NCI-H345 (cell line): ENCODE measurements around the gene JTB.
A peak's percentile ranks its signal among the peaks of the same experiment; 100 is the strongest.

Source experiments
- DNase-seq: peaks from one replicate; lab custom pipeline; 2025; lab: John Stamatoyannopoulos, UW

Gene JTB

DNA sequence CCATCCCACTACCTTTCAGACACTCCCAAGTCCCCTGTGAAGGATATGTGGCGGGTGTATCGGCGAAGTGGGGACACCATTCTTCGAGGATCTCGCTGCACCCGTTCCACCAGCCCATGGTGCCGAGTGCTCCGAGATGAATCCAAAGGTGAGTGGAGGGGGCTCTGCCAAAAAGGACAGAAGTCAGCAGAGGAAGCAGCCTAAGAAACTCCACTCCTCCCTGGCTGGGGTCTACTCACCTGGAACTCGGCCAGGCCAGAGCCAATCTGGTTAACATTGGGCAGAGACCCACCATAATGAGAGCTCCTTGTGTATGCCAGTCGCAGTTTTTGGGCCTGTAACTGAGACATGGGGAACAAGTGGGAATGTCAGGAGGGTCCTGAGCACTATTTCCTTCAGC is 22.6 kb downstream of the JTB start:
- no peak for DNase-seq

DNA sequence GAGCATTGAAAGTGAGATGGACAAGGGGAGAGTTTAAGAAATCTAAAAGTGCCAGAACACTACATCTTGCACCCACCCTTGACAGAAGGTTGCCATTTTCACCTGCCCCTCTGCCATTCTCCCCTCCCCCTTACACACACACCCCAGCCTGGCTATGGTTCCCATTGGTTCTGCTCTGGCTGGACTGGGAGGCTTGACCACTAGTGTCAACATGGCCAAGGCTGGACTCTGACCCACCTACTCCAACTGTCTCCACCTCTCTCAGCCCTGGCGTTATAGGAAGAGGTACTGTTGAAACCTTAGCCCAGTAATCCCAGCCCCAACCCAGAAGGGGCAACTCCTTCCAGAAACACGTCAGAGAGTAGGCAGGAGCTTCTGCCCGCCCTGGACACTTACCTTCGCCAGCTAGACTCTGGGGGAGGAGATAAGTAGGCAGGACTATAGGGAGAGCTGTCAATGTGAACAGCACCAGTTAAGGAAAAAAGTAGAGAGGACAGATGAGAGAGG is 23.6 kb downstream of the JTB start:
- DNase-seq = no peak

DNA sequence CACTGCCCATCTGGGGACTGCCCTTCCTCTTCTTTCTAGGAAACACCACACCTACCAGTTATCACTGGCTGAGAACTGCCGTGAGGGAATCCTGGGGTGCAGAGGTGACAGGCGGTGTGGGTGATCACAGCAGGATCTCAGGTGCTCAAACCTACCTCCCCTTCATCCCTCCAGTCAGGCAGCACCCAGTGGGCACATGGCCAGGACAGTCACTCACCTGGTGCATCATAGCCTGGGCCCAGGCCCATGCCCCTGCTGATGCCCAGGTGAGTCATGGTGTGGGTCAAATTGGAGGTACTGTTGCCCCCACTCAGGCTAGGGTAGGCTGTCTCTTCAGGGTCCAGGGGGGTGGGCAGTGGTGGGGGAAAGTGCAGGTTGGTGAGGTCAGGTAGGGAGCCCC is 25.7 kb downstream of the JTB start:
- no peak for DNase-seq

DNA sequence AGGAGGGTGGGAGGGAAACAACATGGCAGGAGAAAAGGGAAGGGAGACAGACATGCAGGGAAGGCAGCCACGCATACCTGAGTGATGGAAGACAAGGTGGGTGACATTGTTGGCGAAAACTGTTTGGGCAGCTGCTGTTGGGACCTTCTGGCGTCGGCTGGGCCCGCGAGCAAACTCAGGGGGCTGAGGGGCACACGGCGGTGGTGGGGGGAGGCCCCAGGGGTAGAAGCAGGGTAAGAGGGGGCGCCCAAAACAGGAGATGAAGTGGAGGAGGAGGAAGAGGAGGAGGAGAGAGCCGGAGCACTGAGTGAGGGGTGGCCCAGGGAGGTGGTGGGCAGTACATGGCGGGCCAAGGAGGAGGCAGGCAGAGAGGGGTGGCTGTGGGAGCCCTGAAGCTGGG is 26.3 kb downstream of the JTB start:
- DNase-seq = no peak

DNA sequence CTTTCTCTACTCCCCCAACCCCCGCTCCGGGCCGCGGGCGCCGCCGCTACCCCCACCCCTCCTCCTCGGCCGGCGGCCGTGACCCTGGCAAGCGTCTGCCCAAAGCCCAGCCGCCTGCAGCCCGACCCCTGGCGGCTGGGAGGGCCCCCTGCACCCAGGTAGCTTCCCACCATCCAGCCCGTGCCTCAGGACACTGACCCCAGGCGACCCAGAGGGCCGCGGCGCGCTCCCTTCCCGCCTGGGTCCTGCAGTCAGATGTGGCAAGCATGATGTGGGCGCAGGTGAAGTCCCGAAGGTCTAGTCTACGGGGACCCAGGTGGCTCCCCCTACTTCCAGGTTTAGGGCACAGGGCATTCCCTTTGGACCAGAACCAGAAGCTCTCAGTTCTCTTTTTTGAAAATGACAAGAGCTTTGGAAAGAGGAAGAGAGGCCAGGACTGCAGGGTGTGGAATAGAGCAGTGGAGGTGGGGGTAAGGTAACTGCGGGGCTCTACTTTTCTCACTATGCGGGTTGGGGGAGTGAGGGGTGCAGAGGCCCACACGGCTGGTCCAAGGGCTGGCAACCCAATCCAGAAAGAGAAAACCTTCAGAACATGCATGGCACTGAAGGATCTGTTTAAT is 30.7 kb downstream of the JTB start, which contains the start of gene DENND4B:
TSS of gene DENND4B (minus strand) at position 97 of the 620 bp plus-strand sequence. CDS start 2,344 bp downstream, outside the sequence.
- DNase-seq = peak; percentile 90

DNA sequence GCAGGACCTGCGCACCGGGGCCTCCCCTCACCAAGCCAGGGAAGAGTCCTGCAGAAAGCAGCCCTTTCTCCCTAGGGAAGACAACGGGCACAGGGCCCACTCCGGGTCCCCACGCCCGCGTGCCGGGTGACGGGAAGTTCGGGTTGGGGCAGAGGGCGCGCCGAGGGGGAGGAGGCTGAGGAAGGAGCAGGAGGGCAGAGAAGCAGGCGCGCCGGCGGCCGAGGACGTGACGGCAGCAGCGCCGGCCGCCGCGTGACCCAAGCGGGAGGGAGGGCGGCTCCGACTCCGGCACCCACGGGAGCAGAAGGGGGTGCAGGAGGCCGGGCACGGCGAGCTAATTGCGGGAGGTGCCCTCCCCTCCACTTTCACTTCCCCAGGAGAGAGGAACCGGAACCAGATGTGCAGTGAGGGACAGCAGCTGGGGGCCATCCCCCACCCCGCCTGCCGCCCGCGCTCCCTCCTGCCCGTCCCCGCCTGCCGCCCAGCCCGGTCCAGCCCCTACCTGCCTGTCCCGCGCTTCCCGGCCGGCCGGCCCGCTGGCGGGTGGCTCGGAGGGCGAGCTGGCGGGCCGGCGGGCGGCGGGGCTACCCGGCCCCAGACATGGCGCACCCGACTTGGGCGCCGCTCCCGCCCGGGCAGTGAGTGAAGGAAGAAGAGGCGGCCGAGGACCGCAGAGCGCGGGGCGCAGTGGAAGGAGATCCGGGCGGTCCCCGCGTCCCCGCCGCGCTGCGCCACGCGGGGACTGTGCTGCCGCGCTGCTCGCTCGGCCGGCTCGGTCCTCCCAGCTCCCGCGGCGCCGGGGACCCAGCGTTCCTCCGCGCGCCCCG is 31.5 kb downstream of the JTB start:
- peak; percentile 64 for DNase-seq

DNA sequence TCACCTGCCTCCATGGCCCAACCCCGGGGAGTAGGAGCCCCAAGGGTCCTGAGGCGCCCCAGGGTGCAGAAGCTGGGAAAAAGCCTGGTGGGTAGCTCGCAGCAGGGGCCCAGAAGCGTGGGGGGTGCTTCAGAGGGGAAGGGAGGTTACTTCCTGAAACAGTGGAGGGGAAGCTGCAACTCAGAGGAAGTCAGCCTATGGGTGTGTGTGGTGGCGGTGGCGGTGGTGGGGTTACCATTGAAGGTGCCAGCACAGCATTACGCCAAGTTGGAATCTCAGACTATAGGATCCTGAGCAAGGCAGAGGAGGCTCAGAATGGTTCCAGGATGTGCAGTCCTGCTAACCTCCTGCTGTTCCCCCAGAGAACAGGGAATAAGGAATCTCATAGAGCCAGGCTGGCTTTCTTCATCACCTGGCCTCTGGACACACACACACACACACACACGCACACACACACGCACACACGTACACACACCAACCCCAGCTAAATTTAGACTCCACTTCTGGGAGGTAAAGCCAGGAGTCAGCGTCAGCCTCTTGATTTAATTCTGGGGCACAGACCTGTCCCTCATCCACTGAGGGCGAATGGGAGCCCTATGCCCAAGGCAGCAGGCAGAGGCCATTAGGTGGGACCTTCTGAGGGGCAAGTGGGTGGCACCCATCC is 32.2 kb downstream of the JTB start:
- DNase-seq = peak; percentile 59

DNA sequence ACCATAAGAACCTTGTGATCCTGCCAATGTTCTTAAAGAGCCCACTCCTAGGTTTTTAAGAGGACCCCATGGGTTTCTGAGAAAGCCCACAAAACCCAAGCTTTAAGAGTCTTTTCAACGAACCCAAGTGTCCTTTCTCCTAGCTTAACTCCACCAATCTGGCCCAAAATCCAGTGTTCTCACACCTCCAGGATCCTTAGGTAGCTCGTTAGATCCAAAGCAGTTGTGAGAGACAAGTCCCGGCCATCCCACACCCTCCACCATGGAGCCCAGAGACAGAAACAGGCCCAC is 32.7 kb downstream of the JTB start:
- no peak for DNase-seq

DNA sequence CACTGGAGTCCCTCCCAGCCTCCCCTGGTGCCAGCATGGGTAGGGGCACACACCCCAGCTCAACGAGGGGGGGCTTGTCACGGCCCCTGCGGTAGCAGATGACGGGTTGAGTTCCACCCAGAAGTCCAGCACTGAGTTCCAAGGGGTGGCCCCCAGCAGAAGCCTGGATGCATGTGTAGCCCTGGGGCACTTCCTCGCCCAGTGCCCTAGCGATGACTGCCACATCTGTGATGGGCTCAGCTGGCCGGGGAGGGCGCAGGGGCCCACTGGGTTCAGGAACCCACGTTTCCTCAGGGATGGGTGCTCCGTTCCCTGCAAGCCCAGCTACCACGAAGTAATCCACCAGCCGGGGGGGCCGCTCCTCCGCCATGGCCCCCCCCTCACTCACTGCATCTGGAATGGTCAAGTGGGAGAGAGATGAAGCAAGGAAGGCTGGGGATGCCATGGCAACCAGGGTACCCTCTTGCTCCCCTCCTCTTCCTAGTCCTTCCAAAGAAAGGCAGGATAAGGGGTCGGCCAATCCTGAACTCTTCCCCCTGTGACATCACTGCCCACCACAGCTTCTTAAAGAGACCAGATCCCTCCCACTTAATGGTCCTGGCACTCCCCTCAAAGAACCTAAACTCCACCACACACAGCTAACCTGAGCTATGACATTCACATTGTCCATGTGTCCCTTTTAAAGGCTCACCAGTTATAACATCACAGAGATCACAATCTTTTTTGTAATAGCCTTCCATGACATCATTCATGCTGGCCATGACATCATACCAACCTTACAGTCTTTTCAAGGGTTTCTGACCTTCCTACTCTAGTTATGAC is 33.3 kb downstream of the JTB start:
- DNase-seq = no peak

DNA sequence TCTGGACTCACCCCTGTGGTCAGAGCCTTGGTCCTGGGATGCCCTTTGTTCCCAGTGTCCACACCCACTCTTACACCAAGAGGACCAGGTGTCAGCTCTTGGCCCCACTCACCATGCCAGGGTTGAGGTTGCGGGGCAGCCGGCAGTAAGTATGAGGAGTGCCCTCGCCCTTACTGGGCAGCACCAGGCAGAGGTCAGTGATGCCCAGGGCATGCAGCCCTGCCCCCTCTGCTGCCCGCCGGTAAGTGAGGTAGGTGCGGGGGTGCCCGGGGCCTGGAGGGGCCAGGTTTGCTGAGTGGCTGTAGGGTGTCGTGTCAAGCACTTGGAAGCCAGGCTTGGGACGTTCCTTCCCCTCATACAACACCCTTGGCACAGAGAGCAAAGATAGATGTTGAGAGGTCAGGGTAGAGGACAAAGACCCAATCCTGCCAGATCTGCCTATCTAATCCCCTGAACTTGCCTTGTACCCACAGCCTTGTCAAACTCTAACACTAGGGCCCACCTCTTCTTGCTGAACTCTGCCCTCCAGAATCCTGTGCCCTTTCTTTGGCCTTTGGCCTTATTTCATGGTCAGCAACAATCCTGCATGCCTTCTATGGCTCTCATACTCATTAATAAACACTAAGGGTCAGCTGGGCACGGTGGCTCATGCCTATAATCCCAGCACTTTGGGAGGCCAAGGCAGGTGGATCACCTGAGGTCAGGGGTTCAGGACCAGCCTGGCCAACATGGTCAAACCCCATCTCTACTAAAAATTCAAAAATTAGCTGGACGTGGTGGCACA is 34.5 kb downstream of the JTB start:
- DNase-seq = no peak

DNA sequence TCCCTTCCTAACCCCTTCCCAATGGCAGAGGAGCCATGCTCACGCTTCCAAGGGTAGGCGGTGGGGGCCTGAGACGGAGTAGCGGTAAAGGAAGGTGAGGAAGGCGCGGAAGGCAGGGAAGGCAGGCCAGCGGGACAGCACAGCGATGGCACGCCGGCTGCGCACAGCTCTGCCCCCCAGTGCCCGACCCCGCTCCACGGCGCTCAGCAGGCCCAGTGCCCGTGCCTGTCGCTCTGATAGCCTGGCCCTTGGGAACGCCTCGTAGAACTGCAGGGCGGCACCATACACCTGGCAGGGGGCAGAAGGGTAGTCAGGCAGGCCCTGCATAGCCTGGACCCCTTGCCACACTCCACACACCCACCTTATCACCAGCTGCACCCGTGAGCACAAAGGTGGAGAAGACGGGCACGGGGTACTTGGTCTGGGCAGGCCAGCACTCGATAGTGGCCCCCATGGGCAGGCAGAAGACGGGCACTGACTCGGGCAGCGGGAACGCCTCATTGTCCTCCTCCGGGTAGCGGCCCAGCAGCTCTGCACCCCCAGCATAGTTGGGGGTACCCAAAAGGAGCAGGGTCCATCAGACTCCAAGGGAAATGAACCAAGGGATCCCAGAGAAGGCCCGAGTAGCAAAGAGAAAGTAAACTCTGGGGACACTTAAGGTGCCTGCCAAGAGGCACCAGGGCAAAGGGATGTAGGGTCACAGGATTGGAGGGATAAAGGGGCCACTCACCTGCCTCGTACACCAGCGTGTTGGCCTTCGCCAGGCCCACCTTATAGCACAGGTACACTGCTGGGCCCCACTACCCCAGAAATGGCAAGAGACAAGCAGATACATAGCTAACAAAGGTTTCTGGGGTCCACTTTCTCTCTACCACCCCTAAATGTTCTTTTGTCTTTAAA is 35.4 kb downstream of the JTB start:
- no peak for DNase-seq

DNA sequence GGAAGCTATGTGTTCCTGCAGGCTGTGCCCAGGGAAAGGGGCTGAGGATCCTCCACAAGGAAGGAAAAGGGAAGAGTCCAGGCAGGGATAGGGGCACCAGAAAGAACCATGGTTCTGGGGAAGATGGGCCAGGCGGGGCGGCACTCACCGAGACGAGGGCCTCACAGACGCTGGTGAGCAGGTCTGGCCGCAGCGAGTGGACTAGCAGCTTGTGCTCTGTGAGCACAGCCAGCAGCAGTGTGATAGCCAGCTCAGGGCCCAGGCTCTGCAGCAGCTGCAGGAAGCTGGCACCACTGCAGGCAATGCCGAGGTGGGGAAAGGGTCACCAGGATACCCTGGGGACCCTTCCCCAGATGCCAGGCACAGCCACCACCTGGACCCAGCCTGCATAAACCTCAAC is 36.7 kb downstream of the JTB start:
- no peak for DNase-seq

DNA sequence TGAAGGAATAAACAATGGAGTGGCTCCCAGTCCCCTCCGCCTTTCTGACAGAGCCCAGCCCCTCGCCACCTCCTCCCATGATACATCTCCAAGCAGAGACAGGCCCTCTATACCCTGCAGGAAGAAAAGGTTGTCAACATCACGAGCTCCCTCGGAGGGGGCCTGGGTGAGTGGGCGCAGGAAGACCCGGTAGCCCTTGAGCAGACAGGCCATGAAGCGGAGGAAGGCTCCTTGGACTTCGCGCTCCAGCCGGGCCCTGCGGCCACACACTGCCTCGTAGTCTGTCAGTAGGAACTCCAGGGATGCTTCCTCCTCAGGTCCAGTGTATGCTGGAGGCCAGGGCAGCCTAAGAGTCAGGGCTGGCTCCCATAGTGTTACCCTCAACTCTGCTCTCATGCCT is 38.0 kb downstream of the JTB start:
- no peak for DNase-seq

DNA sequence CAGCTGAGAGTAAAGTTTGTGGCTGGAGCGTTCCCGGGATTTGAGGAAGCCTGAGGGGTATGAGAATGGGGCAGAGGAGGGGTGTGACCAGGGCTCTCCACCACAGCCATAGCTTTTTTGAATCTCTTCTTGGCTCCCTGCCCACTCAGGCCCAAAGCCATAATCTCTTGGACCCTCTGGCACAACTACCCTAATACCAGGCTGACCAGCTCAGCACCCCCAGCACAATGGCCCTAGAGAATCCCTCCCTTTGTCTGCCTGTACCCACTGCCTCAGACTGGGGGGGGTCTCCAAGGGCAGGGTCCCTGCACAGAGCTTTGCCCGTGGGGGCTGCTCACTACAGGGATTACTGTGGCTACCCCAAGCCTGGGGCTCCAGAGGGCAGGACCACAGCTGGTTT is 38.5 kb downstream of the JTB start:
- DNase-seq = no peak

DNA sequence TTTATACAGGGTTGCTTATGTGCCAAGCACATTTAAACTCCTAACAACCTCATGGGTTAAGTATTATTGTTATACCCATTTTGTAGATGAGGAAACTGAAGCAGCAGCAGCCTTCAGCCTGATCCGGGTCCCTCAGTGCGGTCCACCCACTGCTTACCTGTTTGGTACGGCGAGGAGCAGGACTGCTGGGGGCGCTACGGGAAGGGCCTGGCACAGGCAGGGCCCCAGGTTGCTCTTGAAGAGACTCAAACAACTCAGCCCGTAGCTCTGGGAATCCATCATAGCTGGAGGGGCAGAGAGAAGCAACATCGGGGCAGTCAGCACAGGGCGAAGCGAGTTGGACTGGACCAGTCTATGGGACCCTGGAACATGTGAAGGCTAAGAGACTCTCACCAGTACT is 40.1 kb downstream of the JTB start:
- no peak for DNase-seq

DNA sequence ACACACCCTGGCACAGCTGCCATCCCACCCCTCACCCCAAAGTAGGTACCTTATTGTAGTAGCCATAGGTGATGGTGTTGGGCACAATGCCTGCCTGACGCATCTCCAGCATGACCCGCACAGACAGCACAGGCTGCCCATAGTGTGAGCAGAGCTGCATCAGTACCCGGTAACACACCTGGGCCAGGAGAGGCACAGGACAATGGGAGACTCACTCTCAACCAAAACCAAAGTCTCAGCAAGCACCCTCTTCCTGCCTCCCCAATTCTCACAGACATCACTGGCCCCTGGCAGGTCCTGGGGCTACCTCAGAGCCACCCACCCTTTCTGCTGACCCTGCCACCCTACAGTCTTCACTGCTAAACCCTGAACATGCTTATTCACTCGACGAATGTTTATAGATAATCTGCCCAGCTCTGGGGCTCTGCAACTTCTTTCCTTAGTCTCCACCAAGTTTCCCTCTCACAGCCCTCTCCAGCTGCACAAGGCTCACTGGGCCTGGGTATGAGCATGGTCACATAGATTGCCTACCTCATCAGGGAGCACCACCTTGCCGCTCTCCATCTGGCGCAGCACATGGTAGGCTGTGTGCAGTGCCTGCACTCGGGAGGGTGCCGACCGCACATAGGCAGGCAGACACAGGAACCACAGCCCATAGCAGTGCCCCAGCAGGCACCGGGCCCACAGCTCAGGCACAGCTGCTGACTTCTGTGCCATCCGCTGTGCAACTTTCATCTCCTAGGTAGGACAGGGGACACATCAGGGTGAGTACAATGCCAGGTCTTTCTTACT is 41.3 kb downstream of the JTB start:
- no peak for DNase-seq

DNA sequence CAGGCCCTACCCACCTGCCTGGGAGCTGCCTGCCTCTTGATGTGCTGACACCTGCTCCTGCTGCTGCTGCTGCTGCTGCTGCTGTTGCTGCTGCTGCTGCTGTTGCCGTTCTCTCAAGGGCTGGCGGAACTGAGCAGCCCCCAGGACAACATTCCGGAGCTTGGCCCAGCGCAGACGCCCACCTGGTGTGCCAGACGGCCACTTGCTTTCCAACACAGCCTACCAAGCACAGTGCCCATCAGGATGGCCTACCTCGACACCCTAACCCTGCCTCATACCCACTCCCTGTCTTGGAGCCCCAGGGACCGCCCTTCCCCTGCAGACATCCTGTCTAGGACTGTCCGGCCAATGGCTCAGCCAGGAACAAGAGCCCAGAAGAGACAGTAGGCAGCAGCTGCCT is 42.7 kb downstream of the JTB start:
- no peak for DNase-seq

DNA sequence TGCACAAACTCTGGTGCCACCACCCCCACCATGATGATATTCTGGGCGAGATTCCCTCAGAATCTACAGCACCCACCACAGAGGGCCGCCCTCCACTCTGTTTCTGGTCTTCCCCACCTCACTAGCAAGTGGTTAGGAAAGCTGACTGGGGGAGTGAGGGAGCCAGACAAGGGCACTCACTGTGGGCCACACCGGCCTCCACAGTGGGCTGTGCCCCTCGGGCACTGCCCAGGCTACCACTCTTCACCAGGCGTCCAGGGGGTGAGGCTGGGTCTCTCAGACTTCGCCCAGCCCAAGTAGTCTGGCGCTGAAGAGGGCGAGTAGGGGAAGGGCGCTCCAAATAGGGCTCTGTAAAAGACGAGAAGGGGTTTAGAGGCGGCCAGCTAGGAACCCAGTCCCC is 43.5 kb downstream of the JTB start:
- no peak for DNase-seq

DNA sequence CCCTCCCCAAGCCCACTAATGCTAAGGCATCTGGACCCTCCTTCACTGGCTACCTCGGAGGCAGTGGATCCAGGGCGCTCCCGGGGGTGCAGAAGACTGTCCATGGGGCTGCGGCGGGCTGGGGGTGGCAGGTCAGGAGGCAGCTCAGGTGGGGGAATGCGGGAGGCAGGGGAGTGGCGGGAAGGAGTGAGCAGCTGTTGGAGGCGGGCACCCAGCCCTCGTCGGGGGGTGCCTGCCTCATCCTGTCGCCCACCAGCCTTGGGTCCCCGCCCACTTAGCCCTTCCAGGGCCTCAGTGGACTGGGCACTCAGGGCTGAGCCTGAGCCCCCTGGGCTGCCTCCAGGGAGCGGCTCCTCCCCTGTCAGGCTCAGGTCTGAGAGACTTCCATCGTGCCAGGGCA is 44.0 kb downstream of the JTB start:
- no peak for DNase-seq
